DMS 273 (cell line): ENCODE measurements around the gene RELN.
"Not testable (repeated sequence)": the region's sequence is repeated elsewhere in the genome, so short reads cannot be mapped to it uniquely, and the experiment has no call there.

Source experiments
- DNase-seq: peaks from one replicate; lab custom pipeline; 2025; ENCODE audit not compliant: unreplicated experiment; lab: John Stamatoyannopoulos, UW

The RELN gene

DNA sequence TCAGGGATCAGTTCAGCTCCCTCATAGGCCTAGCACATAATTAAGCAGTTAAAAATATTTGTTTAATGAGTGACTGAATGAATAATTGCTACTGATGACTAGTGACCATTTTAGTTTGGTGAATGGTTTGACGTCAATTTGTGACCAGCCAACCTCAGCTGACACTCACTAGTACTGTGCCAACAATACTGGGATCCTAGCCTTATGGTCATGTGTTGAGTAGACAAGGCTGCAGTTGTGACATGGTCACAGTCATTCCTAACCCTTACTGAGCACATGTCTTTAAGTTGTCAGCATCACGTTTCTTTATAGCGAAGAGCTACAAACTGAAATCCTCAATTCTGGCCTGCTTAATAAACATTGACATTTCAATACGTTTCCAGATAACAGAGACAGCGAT is 456.5 kb downstream of the RELN start:
- no peak for DNase-seq

GRCh38 chr7:103528152-103528551 is 461.3 kb downstream of the RELN start:
- DNase-seq, result no peak

- no peak for DNase-seq
Observed at GRCh38 chr7:103525937-103526336, 463.5 kb downstream of the RELN start.

DNA sequence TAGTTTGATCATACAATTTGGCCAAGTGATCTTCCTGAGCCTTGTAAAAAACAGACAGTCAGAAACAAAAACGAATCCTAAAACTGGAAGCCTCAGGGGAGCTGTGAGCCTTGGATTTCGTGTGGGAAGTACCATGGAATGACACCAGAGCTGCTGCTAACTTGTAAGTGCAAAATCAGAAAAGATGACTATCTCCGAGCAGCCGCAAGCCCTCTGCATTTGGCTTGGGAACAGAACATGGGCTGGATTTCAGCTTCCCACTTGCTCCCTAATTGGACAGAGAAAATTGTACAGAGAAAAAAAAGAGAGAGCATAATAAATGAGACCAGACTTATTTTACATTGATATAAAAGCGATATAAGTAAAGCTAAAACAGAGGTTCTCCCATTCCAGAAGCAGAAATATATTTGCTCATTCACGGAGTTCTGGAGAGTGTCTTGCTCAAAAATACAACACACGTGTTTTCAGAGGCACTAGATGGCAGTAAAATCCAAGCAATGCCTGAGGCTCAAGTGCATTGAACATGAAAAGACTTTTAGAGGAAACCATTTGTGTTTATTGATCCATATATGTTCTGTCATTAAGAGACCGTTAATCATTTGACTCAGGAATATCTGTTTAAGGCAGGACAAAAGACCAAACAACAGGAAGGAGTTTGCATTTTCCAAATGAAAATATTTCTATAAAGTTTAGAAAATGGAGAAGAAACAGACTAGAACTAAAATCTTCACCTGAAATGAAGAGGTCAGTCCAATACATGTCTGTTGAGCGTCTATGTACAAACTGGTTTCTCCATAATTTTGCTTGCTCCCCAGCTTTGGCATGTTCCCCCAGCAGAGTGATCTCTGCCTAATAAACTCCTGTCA is 465.2 kb downstream of the RELN start:
- DNase-seq, result peak; percentile 79

GRCh38 chr7:103521937-103522336 is 467.5 kb downstream of the RELN start:
- no peak for DNase-seq

DNA sequence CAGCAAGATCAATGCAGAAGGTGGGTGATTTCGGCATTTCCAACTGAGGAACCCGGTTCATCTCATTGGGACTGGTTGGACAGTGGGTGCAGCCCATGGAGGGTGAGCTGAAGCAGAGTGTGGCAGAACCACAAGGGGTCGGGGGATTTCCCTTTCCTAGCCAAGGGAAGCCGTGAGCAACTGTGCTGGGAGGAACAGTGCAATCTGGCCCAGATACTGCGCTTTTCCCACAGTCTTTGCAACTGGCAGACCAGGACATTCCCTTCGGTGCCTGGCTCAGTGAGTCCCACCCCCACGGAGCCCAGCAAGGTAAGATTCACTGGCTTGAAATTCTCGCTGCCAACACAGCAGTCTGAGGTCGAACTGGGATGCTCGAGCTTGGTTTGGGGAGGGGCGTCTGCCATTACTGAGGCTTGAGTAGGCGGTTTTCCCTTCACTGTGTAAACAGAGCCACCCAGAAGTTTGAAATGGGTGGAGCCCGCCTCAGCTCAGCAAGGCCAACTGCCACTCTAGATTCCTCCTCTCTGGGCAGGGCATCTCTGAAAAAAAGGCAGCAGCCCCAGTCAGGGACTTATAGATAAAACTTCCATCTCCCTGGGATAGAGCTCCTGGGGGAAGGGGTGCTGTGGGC is 484.8 kb downstream of the RELN start:
- DNase-seq, result no peak

DNA sequence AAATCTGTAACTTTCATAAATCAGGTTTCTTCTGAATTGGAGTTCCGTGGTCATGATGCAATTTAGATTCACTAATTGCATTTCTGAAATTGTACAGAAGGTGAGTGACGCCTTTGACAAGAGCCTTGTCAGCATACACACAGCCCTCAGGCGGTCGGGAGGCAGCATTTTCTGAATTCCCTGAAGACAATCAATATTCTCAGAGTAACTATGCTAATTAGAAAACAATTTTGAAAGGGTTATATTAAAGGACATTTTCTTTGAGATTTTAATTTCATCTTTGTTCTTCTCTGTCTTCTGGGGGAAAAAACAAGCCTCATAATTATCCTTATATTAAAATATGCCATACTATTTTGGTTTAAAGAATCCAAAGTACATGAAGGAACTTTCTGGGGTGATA is 488.3 kb downstream of the RELN start:
- DNase-seq, result no peak

DNA sequence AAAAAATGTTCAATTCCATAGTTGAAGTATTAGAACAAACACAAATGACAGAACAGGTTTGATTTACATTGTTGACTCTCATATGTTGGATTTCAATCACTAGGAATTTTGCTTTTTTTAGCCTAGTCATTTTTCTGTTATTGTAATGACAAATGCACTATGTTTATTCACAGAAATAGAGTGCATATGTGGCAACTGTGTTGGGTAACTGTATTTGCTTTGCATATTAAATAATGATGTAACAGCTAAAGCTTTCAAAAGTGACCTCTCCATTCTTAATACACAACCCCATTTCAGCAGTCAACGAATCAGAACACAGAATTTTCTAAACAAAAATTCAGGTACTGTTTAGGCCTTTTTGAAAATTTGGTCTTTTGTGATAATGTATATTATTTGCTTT is 489.5 kb downstream of the RELN start:
- DNase-seq, result no peak

GRCh38 chr7:103487419-103487818 is 502.0 kb downstream of the RELN start:
- DNase-seq, result no peak

- not testable (repeated sequence) for DNase-seq
Observed at GRCh38 chr7:103486873-103487272, 502.6 kb downstream of the RELN start.

GRCh38 chr7:103480771-103481170 is 508.7 kb downstream of the RELN start:
- no peak for DNase-seq

GRCh38 chr7:103474956-103475355 is 514.5 kb downstream of the RELN start:
- no peak for DNase-seq

DNA sequence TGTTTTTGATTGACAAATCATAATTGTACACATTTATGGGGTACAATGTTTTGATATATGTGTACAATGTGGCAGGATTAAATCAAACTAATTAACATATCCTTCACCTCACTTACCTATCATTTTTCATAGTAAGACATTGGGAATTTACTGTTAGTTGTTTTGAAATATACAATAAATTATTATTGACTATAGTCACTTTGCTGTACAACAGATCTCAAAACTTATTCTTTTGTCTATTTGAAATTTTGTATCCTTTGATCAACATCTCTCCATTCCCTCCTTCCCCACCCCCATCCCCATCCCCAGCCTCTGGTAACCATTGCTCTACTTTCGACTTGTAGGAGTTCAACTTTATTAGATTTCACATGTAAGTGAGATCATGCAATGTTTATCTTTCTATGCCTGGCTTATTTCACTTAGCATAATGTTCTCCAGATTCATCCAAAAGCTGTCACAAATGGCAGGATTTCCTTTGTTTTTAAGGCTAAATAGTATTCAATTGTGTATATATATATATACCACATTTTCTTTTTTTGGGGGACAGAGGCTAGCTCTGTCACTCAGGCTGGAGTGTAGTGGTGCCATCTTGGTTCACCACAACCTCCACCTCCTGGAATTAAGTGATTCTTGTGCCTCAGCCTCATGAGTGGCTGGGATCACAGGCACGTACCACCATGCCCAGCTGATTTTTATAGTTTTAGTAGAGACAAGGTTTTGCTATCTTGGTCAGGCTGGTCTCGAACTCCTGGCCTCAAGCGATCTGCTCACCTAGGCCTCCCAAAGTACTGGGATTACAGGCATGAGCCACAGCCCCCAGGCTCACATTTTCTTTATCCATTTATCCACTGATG is 520.1 kb downstream of the RELN start:
- DNase-seq, result no peak

GRCh38 chr7:103466814-103467213 is 522.6 kb downstream of the RELN start:
- DNase-seq, result no peak

GRCh38 chr7:103462358-103462757 is 527.1 kb downstream of the RELN start:
- DNase-seq, result no peak

GRCh38 chr7:103447073-103447960 is 542.1 kb downstream of the RELN start:
- DNase-seq, result peak; percentile 93

GRCh38 chr7:103446049-103446520 is 543.4 kb downstream of the RELN start, which contains the start of gene SLC26A5:
Gene SLC26A5 (minus strand): TSS chr7:103446207. CDS start chr7:103421514, 24,693 bp downstream.
- peak; percentile 89 for DNase-seq

- peak; percentile 63 for DNase-seq
Observed at GRCh38 chr7:103445228-103446048, 544.0 kb downstream of the RELN start.

DNA sequence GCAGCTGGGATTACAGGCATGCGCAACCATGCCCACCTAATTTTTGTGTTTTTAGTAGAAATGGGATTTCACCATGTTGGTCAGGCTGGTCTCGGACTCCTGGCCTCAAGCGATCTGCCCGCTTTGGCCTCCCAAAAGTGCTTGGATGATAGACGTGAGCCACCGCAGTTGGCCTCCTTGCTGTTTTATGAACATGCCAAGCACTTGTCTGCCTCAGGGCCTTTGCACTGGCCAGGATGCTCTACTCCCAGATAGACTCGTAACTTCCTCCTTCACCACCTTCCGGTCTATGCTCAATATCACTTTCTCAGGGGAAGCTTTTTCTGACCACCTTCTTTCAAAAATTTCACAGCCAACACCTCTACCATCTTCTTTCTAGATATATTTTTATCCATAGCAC is 549.8 kb downstream of the RELN start:
- DNase-seq, result no peak
